Large intestine (tissue), 3 donors: ENCODE data around the gene APOC1. TPM values are rescaled to one million over a fixed set of nuclear protein-coding genes. Genes with fewer than 3 reads are reported as not detected.
"Not testable (repeated sequence)": the region's sequence is repeated elsewhere in the genome, so short reads cannot be mapped to it uniquely, and the experiment has no call there.

Experiments
- DNase-seq, 2 donors: peaks; one replicate each; pipeline versions ENCODE4 v3.0.0 to v3.0.0-alpha.2; 2013
- H3K27ac ChIP-seq: one replicate; pipeline ENCODE4 v1.5.1; 2013; ENCODE audit warnings: low read length
- H3K27me3 ChIP-seq: 2 replicates; pipeline ENCODE4 v1.6.1; 2013; ENCODE audit warnings: low read length; ENCODE audit not compliant: control insufficient read depth, insufficient read depth
- H3K36me3 ChIP-seq: 2 replicates; pipeline ENCODE4 v1.6.1; 2013; ENCODE audit warnings: low read length; ENCODE audit not compliant: control insufficient read depth, insufficient read depth
- H3K4me1 ChIP-seq: one replicate; pipeline ENCODE4 v1.6.1; 2013; ENCODE audit warnings: low read length; ENCODE audit not compliant: control insufficient read depth, insufficient read depth
- H3K4me3 ChIP-seq: one replicate; pipeline ENCODE4 v1.5.1; 2013; ENCODE audit warnings: low read length
- H3K9me3 ChIP-seq: one replicate; pipeline ENCODE4 v1.6.1; 2013; ENCODE audit warnings: mild to moderate bottlenecking, low read depth, low read length, moderate library complexity; ENCODE audit not compliant: control insufficient read depth
- WGBS: methylation state at CpG from one replicate; pipeline ENCODE4 v1.1.5; 2013; ENCODE audit warnings: low lambda C conversion rate; ENCODE audit not compliant: insufficient coverage; 5-methylcytosine and 5-hydroxymethylcytosine counted together
- polyA plus RNA-seq: library from polyadenylated mRNA; unstranded; fragments of 120-200 nt; gene quantifications from one replicate; pipeline ENCODE4 v1.2.1, GENCODE V29; 2013

APOC1 gene
- polyA plus RNA-seq, 1 donor: 11.3 TPM

DNA sequence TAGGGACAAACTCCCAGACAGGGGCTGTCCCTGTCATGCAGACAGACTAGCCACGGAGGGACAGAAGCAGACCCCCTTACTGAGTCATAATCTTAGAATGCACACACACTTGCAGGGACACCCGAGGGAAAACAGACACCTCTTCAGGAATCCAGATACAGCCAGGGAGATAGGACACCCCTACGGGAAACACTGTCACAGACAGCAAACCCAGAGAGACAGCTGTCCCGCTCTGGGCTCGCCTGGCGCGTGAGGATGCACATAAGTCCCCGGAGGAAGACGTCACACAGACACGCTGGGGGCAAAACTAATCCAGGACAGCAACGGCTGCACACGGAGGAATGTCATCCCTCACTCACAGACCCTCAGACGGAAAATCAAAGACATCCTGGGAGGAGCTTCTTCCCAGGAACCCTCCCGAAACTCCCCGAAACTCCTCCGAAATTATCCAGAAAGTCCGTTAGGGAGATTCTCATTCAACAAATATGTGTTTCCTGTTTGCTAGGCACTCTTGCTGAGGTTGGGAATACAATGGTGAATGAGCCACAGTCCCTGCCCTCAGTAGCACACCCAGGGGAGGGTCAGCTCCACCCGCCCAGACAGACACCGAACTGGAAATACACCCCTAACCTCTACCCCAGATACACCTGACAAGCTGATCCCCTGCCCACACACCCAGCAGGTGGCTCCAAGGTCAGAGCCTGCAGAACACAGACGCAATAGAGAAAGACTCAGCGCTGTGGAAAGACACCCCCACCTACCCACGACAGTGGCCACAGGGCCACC, 38.5 kb upstream of the APOC1 start:
- Histone ChIP-seq H3K36me3 (peaks cover 82% of the 10 kb centered on the region), H3K27me3 (no peaks in the 10 kb centered on the region), H3K9me3 (no peaks in the 10 kb centered on the region), H3K27ac (peak overlapping the region; percentile 22), H3K4me3 (no peak overlapping the region), H3K4me1 (peaks cover 15% of the 10 kb centered on the region)
- no CpG with 5 or more reads among the region's 22 CpGs for WGBS
- peak; percentile 41 to 60 for DNase-seq

DNA sequence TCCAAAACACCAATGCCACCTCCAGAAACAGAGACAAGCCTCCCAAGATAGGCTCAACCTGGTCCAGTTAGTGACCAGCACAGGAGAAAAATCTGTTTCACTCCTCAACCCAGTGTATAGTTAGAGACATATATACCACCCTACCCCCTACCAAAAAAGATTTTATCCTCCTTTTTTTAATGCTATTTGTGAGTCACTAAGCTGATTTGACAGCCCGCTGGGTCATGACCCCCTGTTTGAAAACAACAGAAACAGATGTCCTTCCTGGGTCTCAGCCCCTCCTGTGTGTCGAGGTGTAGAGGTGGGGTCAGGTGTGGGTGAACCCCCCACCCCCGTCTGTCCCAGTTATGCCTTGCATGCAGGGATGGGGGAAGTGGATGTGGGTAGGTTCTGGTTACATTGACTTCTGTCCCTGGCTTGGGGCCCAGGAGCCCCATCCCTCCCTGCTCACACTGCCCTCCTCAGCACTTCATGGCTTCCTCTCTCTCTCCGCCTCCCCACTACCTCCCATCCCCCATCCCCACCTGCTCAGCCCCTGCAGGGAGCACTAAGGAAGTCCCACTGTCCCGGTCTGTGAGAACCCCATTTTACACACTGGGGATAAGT, 37.4 kb upstream of the APOC1 start:
- peak in 1 of 2 donors; percentile 40 for DNase-seq
- 80% methylated on average over 1 of the region's 5 CpGs for WGBS
- H3K27ac ChIP-seq: no peak overlapping the region
- H3K36me3 ChIP-seq: peaks cover 71% of the 10 kb centered on the region
- H3K9me3 ChIP-seq: no peaks in the 10 kb centered on the region
- H3K4me1 ChIP-seq: peaks cover 15% of the 10 kb centered on the region
- no peaks in the 10 kb centered on the region for H3K27me3 ChIP-seq
- H3K4me3 ChIP-seq: no peak overlapping the region

DNA sequence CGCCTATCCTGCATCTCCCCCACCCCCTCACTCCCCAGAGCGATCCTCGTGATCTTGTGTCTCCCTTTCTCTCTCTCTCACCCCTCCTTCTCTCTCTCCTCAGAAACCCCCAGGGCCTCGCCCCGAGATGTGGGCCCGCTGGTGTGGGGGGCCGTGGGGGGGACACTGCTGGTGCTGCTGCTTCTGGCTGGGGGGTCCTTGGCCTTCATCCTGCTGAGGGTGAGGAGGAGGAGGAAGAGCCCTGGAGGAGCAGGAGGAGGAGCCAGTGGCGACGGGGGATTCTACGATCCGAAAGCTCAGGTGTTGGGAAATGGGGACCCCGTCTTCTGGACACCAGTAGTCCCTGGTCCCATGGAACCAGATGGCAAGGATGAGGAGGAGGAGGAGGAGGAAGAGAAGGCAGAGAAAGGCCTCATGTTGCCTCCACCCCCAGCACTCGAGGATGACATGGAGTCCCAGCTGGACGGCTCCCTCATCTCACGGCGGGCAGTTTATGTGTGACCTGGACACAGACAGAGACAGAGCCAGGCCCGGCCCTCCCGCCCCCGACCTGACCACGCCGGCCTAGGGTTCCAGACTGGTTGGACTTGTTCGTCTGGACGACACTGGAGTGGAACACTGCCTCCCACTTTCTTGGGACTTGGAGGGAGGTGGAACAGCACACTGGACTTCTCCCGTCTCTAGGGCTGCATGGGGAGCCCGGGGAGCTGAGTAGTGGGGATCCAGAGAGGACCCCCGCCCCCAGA, 36.1 kb upstream of the APOC1 start:
- H3K27ac ChIP-seq: no peak overlapping the region
- H3K4me1 ChIP-seq: peaks cover 15% of the 10 kb centered on the region
- peaks cover 60% of the 10 kb centered on the region for H3K36me3 ChIP-seq
- no peak overlapping the region for H3K4me3 ChIP-seq
- H3K27me3 ChIP-seq: no peaks in the 10 kb centered on the region
- 100% methylated on average over 2 of the region's 26 CpGs for WGBS
- DNase-seq: no peak
- no peaks in the 10 kb centered on the region for H3K9me3 ChIP-seq

DNA sequence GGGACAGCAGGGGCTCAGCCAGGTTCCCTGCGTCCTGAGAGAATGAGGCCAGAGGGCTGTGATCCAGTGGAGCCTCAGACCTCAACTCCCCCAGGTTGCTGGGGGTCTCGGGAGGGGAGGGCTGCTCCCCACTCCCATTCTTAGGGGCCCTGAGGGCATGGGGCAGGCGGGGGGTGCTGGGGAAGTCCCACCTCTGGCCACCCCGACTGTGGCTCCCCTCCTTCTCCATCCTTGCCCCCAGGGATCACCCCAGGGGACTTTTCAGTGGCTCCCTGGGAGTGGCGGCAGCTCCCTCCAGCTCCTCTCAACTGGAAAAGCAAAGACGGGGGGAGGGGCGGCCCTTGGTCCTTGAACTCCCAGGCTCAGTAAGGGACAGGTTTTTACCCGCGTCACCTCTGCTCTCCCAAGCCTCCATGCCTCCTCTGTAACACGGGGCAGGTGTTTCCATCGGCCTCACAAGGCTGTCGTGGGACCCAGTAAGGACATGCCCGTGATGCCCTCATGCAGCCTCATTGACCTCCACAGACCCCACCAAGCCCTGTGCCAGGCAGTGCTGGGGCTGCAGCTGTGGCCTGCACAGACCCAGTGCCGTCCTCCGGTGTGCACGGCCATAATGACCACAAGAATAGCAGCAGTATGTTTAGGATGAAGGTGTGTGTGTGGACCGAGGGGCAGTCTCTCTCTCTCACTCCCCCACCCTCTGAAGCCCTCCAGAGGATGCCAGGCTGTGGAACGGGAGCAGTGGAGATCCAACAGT, 34.9 kb upstream of the APOC1 start:
- H3K9me3 ChIP-seq: no peaks in the 10 kb centered on the region
- H3K27ac ChIP-seq: no peak overlapping the region
- no peak for DNase-seq
- WGBS: no CpG with 5 or more reads among the region's 18 CpGs
- H3K36me3 ChIP-seq: peaks cover 56% of the 10 kb centered on the region
- no peak overlapping the region for H3K4me3 ChIP-seq
- peaks cover 15% of the 10 kb centered on the region for H3K4me1 ChIP-seq
- H3K27me3 ChIP-seq: no peaks in the 10 kb centered on the region

DNA sequence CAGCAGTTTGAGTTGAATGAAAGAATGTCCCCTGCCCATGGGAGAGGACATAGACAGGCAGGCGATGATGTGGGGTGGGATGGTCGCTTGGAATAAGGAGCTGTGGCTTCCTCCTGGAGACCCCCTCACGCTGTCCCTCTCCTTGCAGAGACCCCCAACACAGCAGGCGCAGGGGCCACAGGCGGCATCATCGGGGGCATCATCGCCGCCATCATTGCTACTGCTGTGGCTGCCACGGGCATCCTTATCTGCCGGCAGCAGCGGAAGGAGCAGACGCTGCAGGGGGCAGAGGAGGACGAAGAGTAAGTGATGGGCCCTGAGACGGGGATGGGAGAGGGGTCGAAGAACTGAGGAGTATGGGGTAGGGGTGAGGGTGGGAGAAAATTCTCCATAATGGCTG, 32.3 kb upstream of the APOC1 start:
- Histone ChIP-seq H3K9me3 (no peaks in the 10 kb centered on the region), H3K36me3 (peaks cover 50% of the 10 kb centered on the region), H3K4me3 (no peak overlapping the region), H3K27me3 (no peaks in the 10 kb centered on the region), H3K27ac (no peak overlapping the region), H3K4me1 (peaks cover 4% of the 10 kb centered on the region)
- no CpG with 5 or more reads among the region's 15 CpGs for WGBS
- DNase-seq: no peak

DNA sequence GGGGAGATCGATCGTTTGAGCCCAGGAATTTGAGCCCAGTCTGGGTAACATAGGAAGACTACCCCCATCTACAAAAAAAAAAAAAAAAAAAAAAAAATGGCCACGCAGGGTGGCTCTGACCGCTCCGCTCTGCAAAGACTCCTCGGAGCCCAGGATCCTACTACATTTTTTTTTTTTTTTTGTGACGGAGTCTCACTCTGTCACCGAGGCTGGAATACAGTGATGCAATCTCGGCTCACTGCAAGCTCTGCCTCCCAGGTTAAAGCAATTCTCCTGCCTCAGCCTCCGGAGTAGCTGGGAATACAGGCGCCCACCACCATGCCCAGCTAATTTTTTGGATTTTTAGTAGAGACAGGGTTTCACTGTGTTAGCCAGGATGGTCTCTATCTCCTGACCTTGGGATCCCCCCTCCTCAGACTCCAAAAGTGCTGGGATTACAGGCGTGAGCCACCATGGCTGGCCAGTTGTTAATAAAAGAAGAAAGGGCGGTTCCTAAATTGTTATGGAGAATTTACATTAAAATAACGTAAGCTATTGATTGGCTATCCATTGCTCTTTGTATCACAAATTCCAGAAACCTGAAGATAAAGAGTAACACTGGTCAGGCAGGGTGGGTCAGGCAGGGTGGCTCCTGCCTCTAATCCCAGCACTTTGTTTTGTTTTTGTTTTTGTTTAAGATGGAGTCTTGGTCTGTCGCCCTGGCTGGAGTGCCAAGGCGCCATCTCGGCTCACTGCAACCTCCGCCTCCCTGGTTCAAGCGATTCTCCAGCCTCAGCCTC, 31.6 kb upstream of the APOC1 start:
- not testable (repeated sequence) for H3K9me3 ChIP-seq, H3K4me3 ChIP-seq, H3K27ac ChIP-seq, DNase-seq, H3K4me1 ChIP-seq, H3K27me3 ChIP-seq
- no CpG with 5 or more reads among the region's 19 CpGs for WGBS
- peaks cover 47% of the 10 kb centered on the region for H3K36me3 ChIP-seq

DNA sequence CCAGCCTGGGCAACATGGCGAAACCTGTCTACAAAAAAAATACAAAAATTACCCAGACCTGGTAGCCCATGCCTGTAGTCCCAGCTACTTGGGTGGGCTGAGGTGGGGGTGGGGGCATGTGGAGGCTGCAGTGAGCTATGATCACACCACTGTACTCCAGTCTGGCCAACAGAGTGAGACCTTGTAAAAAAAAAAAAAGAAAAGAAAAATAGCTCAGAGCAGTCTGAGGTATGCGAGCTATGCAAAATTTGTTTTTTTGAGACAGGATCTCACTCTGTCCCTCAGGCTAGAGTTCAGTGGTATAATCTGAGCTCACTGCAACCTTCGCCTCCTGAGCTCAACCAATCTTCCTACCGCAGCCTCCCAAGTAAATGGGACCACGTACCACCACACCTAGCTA, 30.5 kb upstream of the APOC1 start:
- H3K36me3 ChIP-seq: peaks cover 42% of the 10 kb centered on the region
- H3K27me3 ChIP-seq: no peaks in the 10 kb centered on the region
- no CpG with 5 or more reads among the region's 5 CpGs for WGBS
- H3K4me1 ChIP-seq: no peaks in the 10 kb centered on the region
- no peak overlapping the region for H3K4me3 ChIP-seq
- H3K9me3 ChIP-seq: no peaks in the 10 kb centered on the region
- no peak for DNase-seq
- H3K27ac ChIP-seq: no peak overlapping the region

DNA sequence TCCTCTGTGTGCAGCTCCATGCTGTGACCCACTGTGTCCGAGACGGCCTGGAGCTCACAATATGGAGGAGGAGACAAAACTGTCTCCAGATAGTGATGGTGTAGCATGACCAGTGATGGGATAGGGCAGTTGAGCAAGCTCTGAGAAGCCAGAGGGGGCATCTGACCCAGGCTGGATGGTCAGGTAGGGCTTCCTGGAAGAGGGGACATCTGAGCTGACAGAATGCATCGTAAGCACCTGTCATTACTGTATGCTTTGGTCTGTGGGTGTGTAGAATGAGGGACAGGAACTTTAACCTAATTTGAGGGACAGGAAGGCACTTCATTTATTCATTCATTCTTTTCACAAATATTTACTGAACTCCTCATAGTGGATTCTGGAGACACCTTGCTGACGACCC, 29.8 kb upstream of the APOC1 start:
- no CpG with 5 or more reads among the region's 4 CpGs for WGBS
- H3K4me1 ChIP-seq: peaks cover under 1% of the 10 kb centered on the region
- DNase-seq: no peak
- H3K9me3 ChIP-seq: no peaks in the 10 kb centered on the region
- H3K27ac ChIP-seq: no peak overlapping the region
- no peaks in the 10 kb centered on the region for H3K27me3 ChIP-seq
- no peak overlapping the region for H3K4me3 ChIP-seq
- peaks cover 37% of the 10 kb centered on the region for H3K36me3 ChIP-seq

DNA sequence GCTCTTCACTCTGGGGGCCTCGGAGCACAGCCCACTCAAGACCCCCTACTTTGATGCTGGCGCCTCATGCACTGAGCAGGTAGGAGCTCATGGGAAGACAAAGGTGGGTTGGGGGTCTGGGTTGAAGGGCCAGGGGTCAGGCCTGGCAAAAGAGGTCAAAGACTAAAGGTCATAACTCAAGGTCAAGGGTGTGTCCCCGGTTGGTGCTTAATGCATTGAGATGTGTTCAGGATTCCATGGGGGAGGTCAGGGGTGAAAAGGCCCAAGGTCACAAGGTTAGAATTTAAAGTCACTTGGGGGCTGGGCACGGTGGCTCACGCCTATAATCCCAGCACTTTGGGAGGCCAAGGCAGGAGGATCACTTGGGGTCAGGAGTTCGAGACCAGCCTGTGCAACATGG, 28.3 kb upstream of the APOC1 start:
- Histone ChIP-seq H3K4me1 (peaks cover 5% of the 10 kb centered on the region), H3K36me3 (peaks cover 36% of the 10 kb centered on the region), H3K4me3 (no peak overlapping the region), H3K9me3 (no peaks in the 10 kb centered on the region), H3K27ac (no peak overlapping the region), H3K27me3 (no peaks in the 10 kb centered on the region)
- WGBS: no CpG with 5 or more reads among the region's 6 CpGs
- DNase-seq: no peak
